GM19372 (cell line): Measurements from ENCODE around the gene BAHCC1.
"Not testable (repeated sequence)": the region's sequence is repeated elsewhere in the genome, so short reads cannot be mapped to it uniquely, and the experiment has no call there.

Source experiments
- ATAC-seq: cut with Tn5 transposase; IDR thresholded peaks from one replicate; pipeline ENCODE4 v1.9.1; 2021; ENCODE audit warnings: mild to moderate bottlenecking, low read depth, moderate library complexity; ENCODE audit not compliant: unreplicated experiment

BAHCC1 gene

GRCh38 chr17:81394921-81395599, at the start of gene BAHCC1:
Gene BAHCC1, plus strand, starts transcription at chr17:81395457. Its CDS starts 4,283 bp downstream, at chr17:81399740.
- no peak for ATAC-seq

- ATAC-seq = peak; percentile 75
These were observed 49.0 kb upstream of the BAHCC1 start for GRCh38 chr17:81346090-81346907.

- ATAC-seq = no peak
These were observed 48.3 kb upstream of the BAHCC1 start for GRCh38 chr17:81346908-81347349.

GRCh38 chr17:81347437-81347836, 47.8 kb upstream of the BAHCC1 start:
- no peak for ATAC-seq

GRCh38 chr17:81348097-81349055, 46.9 kb upstream of the BAHCC1 start:
- no peak for ATAC-seq

GRCh38 chr17:81349397-81350319, 45.6 kb upstream of the BAHCC1 start:
- no peak for ATAC-seq

- ATAC-seq = no peak
These were observed 44.9 kb upstream of the BAHCC1 start for GRCh38 chr17:81350320-81350890.

- ATAC-seq = not testable (repeated sequence)
These were observed 43.8 kb upstream of the BAHCC1 start for GRCh38 chr17:81351329-81352052.

- ATAC-seq = not testable (repeated sequence)
These were observed 43.2 kb upstream of the BAHCC1 start for GRCh38 chr17:81352056-81352455.

GRCh38 chr17:81354252-81354953, 40.9 kb upstream of the BAHCC1 start:
- no peak for ATAC-seq

- ATAC-seq = no peak
These were observed 40.3 kb upstream of the BAHCC1 start for GRCh38 chr17:81354954-81355347.

- ATAC-seq = no peak
These were observed 36.0 kb upstream of the BAHCC1 start for GRCh38 chr17:81359218-81359617.

GRCh38 chr17:81362001-81362400, 33.3 kb upstream of the BAHCC1 start:
- ATAC-seq = not testable (repeated sequence)

GRCh38 chr17:81364278-81365147, 30.7 kb upstream of the BAHCC1 start:
- ATAC-seq = no peak

- no peak for ATAC-seq
These were observed 30.1 kb upstream of the BAHCC1 start for GRCh38 chr17:81365148-81365600.

GRCh38 chr17:81365601-81366585, 29.4 kb upstream of the BAHCC1 start:
- ATAC-seq = no peak
